ENCODE data around the gene DDAH2. TPM values are rescaled to one million over a fixed set of nuclear protein-coding genes. Genes with fewer than 3 reads are reported as not detected.

The DDAH2 gene
- polyA plus RNA-seq, 3 donors, result 29.8 to 56.0 (median 30.6) TPM

DNA sequence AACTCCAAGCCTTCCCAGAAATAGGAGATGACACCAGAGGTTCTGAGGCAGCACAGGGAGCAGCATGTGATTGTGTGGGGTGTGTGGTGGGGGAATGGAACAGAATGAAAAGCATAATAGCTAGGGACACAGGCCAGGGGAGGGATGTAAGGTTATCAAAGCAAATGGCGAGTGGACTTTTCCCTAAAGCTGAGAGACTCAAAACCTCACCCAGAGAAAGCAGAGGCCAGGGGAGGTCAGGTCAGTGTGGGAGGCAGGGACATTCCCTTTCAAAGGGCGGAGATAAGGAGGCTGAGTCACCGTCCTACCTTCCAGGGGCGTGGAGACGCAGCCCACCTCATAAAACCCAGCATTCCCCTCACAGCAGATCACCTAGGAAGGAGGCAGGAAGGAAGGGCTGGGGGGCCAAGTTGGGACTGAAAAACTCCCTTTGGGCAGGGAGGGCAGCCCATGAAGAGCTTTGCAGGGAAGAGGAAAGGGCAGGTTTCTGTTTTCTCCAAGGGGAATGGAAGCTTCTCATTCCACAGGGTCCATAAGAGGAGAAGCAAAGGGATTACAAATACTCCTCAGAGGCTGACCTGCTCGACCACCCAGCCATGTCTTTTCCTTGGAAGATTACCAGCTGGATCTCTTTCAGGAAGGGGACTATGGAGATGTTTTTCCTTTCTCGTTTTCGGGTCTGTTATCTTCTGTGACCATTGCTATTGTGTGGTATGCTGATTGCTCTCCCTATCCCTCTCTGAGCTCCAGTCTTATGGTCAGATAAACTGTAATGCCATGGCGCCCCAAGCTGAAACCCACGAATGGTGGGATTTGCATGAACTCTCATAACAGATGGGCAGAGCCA is 38.6 kb downstream of the DDAH2 start:
- Mint-ChIP-seq H3K4me3 (no peak overlapping the region), H3K27ac (peak overlapping the region in 5 of 7 donors; percentile 4 to 78 (median 61)), H3K36me3 (peaks cover 90 to 94% of the 10 kb centered on the region in 2 donors), H3K27me3 (ENCODE audit: low read depth in 3 of 3) (peaks cover 0 to 6% (median 1%) of the 10 kb centered on the region in 3 donors), H3K4me1 (peaks cover 14% of the 10 kb centered on the region), H3K9me3 (no peaks in the 10 kb centered on the region)
- no peak overlapping the region for H3K4me3 ChIP-seq (replicated peaks in 1 of 3; ENCODE audit: low read depth in 2 of 3, low read length in 3 of 3)
- TF ChIP-seq, protein P1, sequence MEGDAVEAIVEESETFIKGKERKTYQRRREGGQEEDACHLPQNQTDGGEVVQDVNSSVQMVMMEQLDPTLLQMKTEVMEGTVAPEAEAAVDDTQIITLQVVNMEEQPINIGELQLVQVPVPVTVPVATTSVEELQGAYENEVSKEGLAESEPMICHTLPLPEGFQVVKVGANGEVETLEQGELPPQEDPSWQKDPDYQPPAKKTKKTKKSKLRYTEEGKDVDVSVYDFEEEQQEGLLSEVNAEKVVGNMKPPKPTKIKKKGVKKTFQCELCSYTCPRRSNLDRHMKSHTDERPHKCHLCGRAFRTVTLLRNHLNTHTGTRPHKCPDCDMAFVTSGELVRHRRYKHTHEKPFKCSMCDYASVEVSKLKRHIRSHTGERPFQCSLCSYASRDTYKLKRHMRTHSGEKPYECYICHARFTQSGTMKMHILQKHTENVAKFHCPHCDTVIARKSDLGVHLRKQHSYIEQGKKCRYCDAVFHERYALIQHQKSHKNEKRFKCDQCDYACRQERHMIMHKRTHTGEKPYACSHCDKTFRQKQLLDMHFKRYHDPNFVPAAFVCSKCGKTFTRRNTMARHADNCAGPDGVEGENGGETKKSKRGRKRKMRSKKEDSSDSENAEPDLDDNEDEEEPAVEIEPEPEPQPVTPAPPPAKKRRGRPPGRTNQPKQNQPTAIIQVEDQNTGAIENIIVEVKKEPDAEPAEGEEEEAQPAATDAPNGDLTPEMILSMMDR (IDR thresholded peaks at IDR 0.05), result no peak
- no peak overlapping the region for H3K9ac ChIP-seq (ENCODE audit: insufficient read depth, low read length, poor library complexity, severe bottlenecking)
- H3K36me3 ChIP-seq (replicated peaks in 1 of 2; ENCODE audit: control insufficient read depth in 1 of 2, insufficient read depth in 2 of 2, low read length in 2 of 2), result peaks cover 90 to 99% of the 10 kb centered on the region in 2 donors
- no peaks in the 10 kb centered on the region for H3K27me3 ChIP-seq (ENCODE audit: control insufficient read depth in 2 of 2, insufficient read depth in 2 of 2, low read length in 2 of 2)
- no peak for DNase-seq
- H3K79me2 ChIP-seq (ENCODE audit: insufficient read depth, low read length), result peaks cover 7% of the 10 kb centered on the region
- no CpG with 5 or more reads among the region's 10 CpGs for WGBS (ENCODE audit: insufficient coverage)
- peaks cover 9 to 10% of the 10 kb centered on the region in 2 donors for H3K4me1 ChIP-seq (ENCODE audit: control insufficient read depth in 1 of 2, insufficient read depth in 2 of 2, low read length in 2 of 2)
- no peak overlapping the region for H2AFZ ChIP-seq (ENCODE audit: insufficient read depth, low read depth, low read length, poor library complexity, severe bottlenecking)
- H3K4me2 ChIP-seq (replicated peaks; ENCODE audit: extremely low read depth, low read length, poor library complexity, severe bottlenecking), result no peak overlapping the region
- H3K9me3 ChIP-seq (replicated peaks in 1 of 2; ENCODE audit: control insufficient read depth in 1 of 2, insufficient read depth in 1 of 2, low read length in 2 of 2), result no peaks in the 10 kb centered on the region
- intact Hi-C loops (cut with micrococcal nuclease), result no loop called here
- H3K27ac ChIP-seq (ENCODE audit: low read depth in 1 of 2, low read length in 2 of 2), result peak overlapping the region in 1 of 2 donors; percentile 46
- H4K20me1 ChIP-seq (ENCODE audit: insufficient read depth, low read length), result peaks cover 26% of the 10 kb centered on the region

DNA sequence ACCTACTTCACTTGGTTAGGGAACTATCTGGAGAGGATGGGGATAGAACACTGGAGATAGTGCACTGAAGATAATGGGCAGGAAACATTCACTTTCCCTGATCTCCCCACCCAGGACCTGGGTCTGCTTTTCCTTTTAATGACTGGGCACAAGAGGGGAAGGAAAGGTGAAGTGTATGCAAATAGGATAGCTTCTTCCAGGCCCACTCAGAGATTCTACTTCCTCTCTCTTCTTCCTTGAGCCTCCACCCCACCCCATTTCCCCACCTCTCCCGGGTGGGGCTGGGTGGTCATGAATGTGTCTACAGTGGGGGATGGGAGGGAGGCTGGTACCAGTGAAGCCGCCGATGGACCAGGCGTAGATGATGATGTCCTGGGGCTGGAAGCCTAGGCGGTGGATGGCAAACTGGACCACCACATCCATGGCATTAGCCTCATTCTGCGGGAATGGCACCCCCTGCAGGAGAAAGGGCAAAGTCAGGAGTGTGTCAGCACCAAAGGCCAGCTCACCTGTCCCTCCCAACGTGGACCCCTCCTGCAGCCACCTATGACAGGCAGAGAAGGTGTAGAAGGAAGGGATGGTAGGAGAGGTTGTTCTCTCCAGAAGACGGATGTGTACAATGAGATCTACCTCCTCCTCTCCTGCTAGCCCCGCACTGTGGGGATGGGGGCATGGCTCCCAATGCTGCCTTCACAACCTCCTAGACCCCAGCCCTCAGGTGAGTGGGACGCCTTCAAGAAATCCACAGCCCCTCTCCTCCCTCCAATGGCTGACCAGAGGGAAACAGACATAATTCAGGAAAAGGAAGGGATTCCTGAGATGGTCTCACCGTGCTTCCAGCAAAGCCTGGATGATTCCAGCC is 39.6 kb downstream of the DDAH2 start:
- peaks cover 18% of the 10 kb centered on the region for H4K20me1 ChIP-seq (ENCODE audit: insufficient read depth, low read length)
- TF ChIP-seq, protein P1 (IDR thresholded peaks at IDR 0.05), result no peak
- Mint-ChIP-seq H3K27me3 (ENCODE audit: low read depth in 3 of 3) (peaks cover 0 to 6% (median 1%) of the 10 kb centered on the region in 3 donors), H3K27ac (peak overlapping the region; percentile 33 to 82 (median 57)), H3K4me3 (no peak overlapping the region), H3K36me3 (peaks cover 89 to 92% of the 10 kb centered on the region in 2 donors), H3K9me3 (no peaks in the 10 kb centered on the region), H3K4me1 (peaks cover 14% of the 10 kb centered on the region)
- H3K36me3 ChIP-seq (replicated peaks in 1 of 2; ENCODE audit: control insufficient read depth in 1 of 2, insufficient read depth in 2 of 2, low read length in 2 of 2), result peaks cover 81 to 97% of the 10 kb centered on the region in 2 donors
- no peak overlapping the region for H3K4me2 ChIP-seq (replicated peaks; ENCODE audit: extremely low read depth, low read length, poor library complexity, severe bottlenecking)
- peaks cover 9 to 10% of the 10 kb centered on the region in 2 donors for H3K4me1 ChIP-seq (ENCODE audit: control insufficient read depth in 1 of 2, insufficient read depth in 2 of 2, low read length in 2 of 2)
- no peak overlapping the region for H2AFZ ChIP-seq (ENCODE audit: insufficient read depth, low read depth, low read length, poor library complexity, severe bottlenecking)
- peaks cover under 1% of the 10 kb centered on the region for H3K79me2 ChIP-seq (ENCODE audit: insufficient read depth, low read length)
- WGBS (ENCODE audit: insufficient coverage), result no CpG with 5 or more reads among the region's 11 CpGs
- no peaks in the 10 kb centered on the region for H3K9me3 ChIP-seq (replicated peaks in 1 of 2; ENCODE audit: control insufficient read depth in 1 of 2, insufficient read depth in 1 of 2, low read length in 2 of 2)
- no peak overlapping the region for H3K9ac ChIP-seq (ENCODE audit: insufficient read depth, low read length, poor library complexity, severe bottlenecking)
- H3K27ac ChIP-seq (ENCODE audit: low read depth in 1 of 2, low read length in 2 of 2), result peak overlapping the region in 1 of 2 donors; percentile 46
- no peak for DNase-seq
- H3K27me3 ChIP-seq (ENCODE audit: control insufficient read depth in 2 of 2, insufficient read depth in 2 of 2, low read length in 2 of 2), result no peaks in the 10 kb centered on the region
- intact Hi-C loops (cut with micrococcal nuclease), result no loop called here
- no peak overlapping the region for H3K4me3 ChIP-seq (replicated peaks in 1 of 3; ENCODE audit: low read depth in 2 of 3, low read length in 3 of 3)
